Ascending aorta (tissue), 2 donors: ENCODE measurements around the gene FADS3. TPM values are rescaled to one million over a fixed set of nuclear protein-coding genes. Genes with fewer than 3 reads are reported as not detected.

ENCODE experiments used
- DNase-seq, 2 donors: peaks; one replicate each; pipeline ENCODE4 v3.0.0-alpha.2; 2019; ENCODE audit warnings: low spot score in 2 of 2
- H3K27ac ChIP-seq, 2 donors: fragments of 200-600 bp; sonication (generic); one replicate each; pipeline ENCODE4 v1.5.1; 2016 to 2017; ENCODE audit warnings: mild to moderate bottlenecking in 1 of 2
- H3K27me3 ChIP-seq: fragments of 200-600 bp; sonication (generic); one replicate; pipeline ENCODE4 v1.5.1; 2017
- H3K36me3 ChIP-seq, 2 donors: fragments of 200-600 bp; sonication (generic); one replicate each; pipeline ENCODE4 v1.5.1; 2016
- H3K4me1 ChIP-seq, 2 donors: fragments of 200-600 bp; sonication (generic); one replicate each; pipeline ENCODE4 v1.5.1; 2016 to 2017; ENCODE audit warnings: mild to moderate bottlenecking in 1 of 2
- H3K4me3 ChIP-seq, 2 donors: fragments of 200-600 bp; sonication (generic); one replicate each; pipeline ENCODE4 v1.5.1; 2016 to 2017; ENCODE audit warnings: mild to moderate bottlenecking in 1 of 2
- H3K9me3 ChIP-seq, 2 donors: fragments of 200-600 bp; sonication (generic); one replicate each; pipeline ENCODE4 v1.5.1; 2016
- CTCF ChIP-seq, 3 experiments: fragments of 200-600 bp in 2 of 3; fragments of 450-650 bp in 1 of 3; sonication (generic) in 2 of 3; IDR thresholded peaks; one replicate each; pipeline ENCODE4 v1.5.1; 2016 to 2019; ENCODE audit warnings: antibody characterized with exemption in 3 of 3, mild to moderate bottlenecking in 1 of 3, moderate library complexity in 1 of 3
- intact Hi-C: fragments of 100-400 bp; cut with DNase I; formaldehyde crosslinking; loops from one replicate; pipeline ENCODE4 v1.15.1; 2023
- total RNA-seq: library from RNA; depleted of rRNA; stranded (reverse); fragments of >200 nt; gene quantifications from one replicate; pipeline ENCODE4 v1.1.0, GENCODE V29; 2016

FADS3 gene
- total RNA-seq, 1 donor from 2014 or later, result 191 TPM

GRCh38 chr11:61854966-61855714 is 36.2 kb downstream of the FADS3 start:
- Histone ChIP-seq H3K4me3 (no peak overlapping the region), H3K27me3 (no peaks in the 10 kb centered on the region), H3K36me3 (peaks cover 40 to 45% of the 10 kb centered on the region in 2 donors), H3K4me1 (peaks cover 0 to 15% of the 10 kb centered on the region in 2 donors), H3K27ac (no peak overlapping the region), H3K9me3 (no peaks in the 10 kb centered on the region)
- intact Hi-C loops, result loop anchor here (5.0 kb wide), 1 partner anchor 58 kb away; no protein-coding TSS in a partner anchor
- TF ChIP-seq CTCF (IDR thresholded peaks at IDR 0.05), result no peak
- no peak for DNase-seq

- intact Hi-C loops, result loop anchor here (5.0 kb wide), 1 partner anchor 57 kb away; no protein-coding TSS in a partner anchor
- no peak for DNase-seq
- Histone ChIP-seq H3K4me1 (peaks cover 0 to 15% of the 10 kb centered on the region in 2 donors), H3K9me3 (no peaks in the 10 kb centered on the region), H3K4me3 (no peak overlapping the region), H3K27me3 (no peaks in the 10 kb centered on the region), H3K27ac (no peak overlapping the region), H3K36me3 (peaks cover 36 to 39% of the 10 kb centered on the region in 2 donors)
- TF ChIP-seq CTCF (IDR thresholded peaks at IDR 0.05), result no peak
These were observed 37.0 kb downstream of the FADS3 start for GRCh38 chr11:61854206-61854895.

- peaks cover 0 to 15% of the 10 kb centered on the region in 2 donors for H3K4me1 ChIP-seq
- intact Hi-C loops, result loop anchor here (5.0 kb wide), 1 partner anchor 56 kb away; no protein-coding TSS in a partner anchor
- H3K36me3 ChIP-seq, result peaks cover 38 to 39% of the 10 kb centered on the region in 2 donors
- TF ChIP-seq CTCF (IDR thresholded peaks at IDR 0.05), result no peak
- no peak overlapping the region for H3K4me3 ChIP-seq
- no peak for DNase-seq
- H3K9me3 ChIP-seq, result no peaks in the 10 kb centered on the region
- no peaks in the 10 kb centered on the region for H3K27me3 ChIP-seq
- no peak overlapping the region for H3K27ac ChIP-seq
These were observed 37.6 kb downstream of the FADS3 start for GRCh38 chr11:61853698-61854169.

- H3K4me1 ChIP-seq, result peaks cover 0 to 15% of the 10 kb centered on the region in 2 donors
- peak overlapping the region; percentile 71 to 83 for H3K27ac ChIP-seq
- no peak for DNase-seq
- H3K36me3 ChIP-seq, result peaks cover 39 to 42% of the 10 kb centered on the region in 2 donors
- H3K27me3 ChIP-seq, result no peaks in the 10 kb centered on the region
- intact Hi-C loops, result loop anchor here (5.0 kb wide), 1 partner anchor 55 kb away; no protein-coding TSS in a partner anchor
- no peak overlapping the region for H3K4me3 ChIP-seq
- no peak for TF ChIP-seq CTCF (IDR thresholded peaks at IDR 0.05)
- H3K9me3 ChIP-seq, result no peaks in the 10 kb centered on the region
These were observed 39.4 kb downstream of the FADS3 start for GRCh38 chr11:61851900-61852295.

GRCh38 chr11:61851113-61851899 is 40.0 kb downstream of the FADS3 start:
- intact Hi-C loops, result loop anchor here (5.0 kb wide), 1 partner anchor 54 kb away; no protein-coding TSS in a partner anchor
- no peaks in the 10 kb centered on the region for H3K9me3 ChIP-seq
- peaks cover 39% of the 10 kb centered on the region in 2 donors for H3K36me3 ChIP-seq
- H3K27ac ChIP-seq, result peak overlapping the region; percentile 71 to 83
- peaks cover 0 to 15% of the 10 kb centered on the region in 2 donors for H3K4me1 ChIP-seq
- H3K4me3 ChIP-seq, result peak overlapping the region in 1 of 2 donors; percentile 0
- H3K27me3 ChIP-seq, result no peaks in the 10 kb centered on the region
- no peak for DNase-seq
- TF ChIP-seq CTCF (IDR thresholded peaks at IDR 0.05), result no peak
